GM23248 (cell line): ENCODE measurements around the gene HCN3.

Experiments
- EZH2 ChIP-seq: fragments of 200-600 bp; sonication (generic); IDR thresholded peaks from 2 replicates; pipeline ENCODE4 v1.6.1; 2018; ENCODE audit warnings: antibody characterized with exemption, mild to moderate bottlenecking; ENCODE audit not compliant: insufficient read depth, poor library complexity, severe bottlenecking
- EZH2phosphoT487 ChIP-seq: fragments of 200-600 bp; sonication (generic); IDR thresholded peaks from 2 replicates; pipeline ENCODE4 v1.6.1; 2018; ENCODE audit warnings: antibody characterized with exemption, moderate library complexity, mild to moderate bottlenecking, low read depth; ENCODE audit not compliant: insufficient read depth

DNA sequence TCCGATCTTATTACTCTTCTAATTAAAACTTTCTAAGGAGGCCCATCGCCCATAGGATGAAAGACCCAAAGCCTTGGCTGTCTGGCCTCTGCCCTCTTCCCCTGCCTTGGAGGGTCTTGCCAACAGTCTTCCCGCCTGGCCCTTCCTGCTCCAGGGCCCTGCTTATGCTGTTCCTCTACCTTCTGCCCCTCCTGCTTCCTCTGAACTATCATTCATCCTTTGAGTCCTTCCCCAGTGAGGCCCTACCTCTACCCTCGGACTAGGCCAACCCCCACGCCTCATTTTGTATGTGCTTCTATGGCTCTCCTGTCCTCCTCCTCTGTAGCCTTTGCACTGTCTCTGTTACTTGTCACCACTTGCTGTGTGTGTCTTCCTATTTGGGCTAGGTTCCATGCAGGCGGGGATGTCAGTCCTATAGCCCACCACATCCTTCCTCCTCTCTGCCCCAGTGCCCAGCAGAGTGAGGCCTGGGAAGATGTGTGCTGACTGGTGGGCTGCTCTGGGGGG is 48.8 kb downstream of the HCN3 start:
- no peak for TF ChIP-seq EZH2
- no peak for TF ChIP-seq EZH2phosphoT487
